Measurements from ENCODE around the gene OR5H1. TPM values are rescaled to one million over a fixed set of nuclear protein-coding genes. Genes with fewer than 3 reads are reported as not detected.

OR5H1 gene
- polyA plus RNA-seq, 2 of the 4 experiments (the other 2 are of a cell fraction): not detected

Other genes starting within 250 kb of the OR5H1 start
- gene RIOX2, start 158.3 kb upstream of the OR5H1 start, polyA plus RNA-seq (2011; rRNA removed): 42.4 and 49.6 TPM in 2 replicates
- gene RIOX2, start 158.3 kb upstream of the OR5H1 start, polyA plus RNA-seq (2017; fragmentation: RNase III; extraction: RNeasy Plus Mini Kit Qiagen cat#74134 plus additional on column Dnase treatment): 34.1 to 40.1 TPM (median 35.0 TPM) in 3 replicates
- 0.03 TPM in 1 of 2 replicates, not detected in the other for gene GABRR3, start 95.4 kb upstream of the OR5H1 start, polyA plus RNA-seq (2011; rRNA removed)
- not detected in 3 replicates for gene GABRR3, start 95.4 kb upstream of the OR5H1 start, polyA plus RNA-seq (2017; fragmentation: RNase III; extraction: RNeasy Plus Mini Kit Qiagen cat#74134 plus additional on column Dnase treatment)
- not detected in 2 replicates for gene OR5AC2, start 43.5 kb upstream of the OR5H1 start, polyA plus RNA-seq (2011; rRNA removed)
- gene OR5AC2, start 43.5 kb upstream of the OR5H1 start, polyA plus RNA-seq (2017; fragmentation: RNase III; extraction: RNeasy Plus Mini Kit Qiagen cat#74134 plus additional on column Dnase treatment): not detected in 3 replicates
- gene OR5H14, start 16.8 kb downstream of the OR5H1 start, polyA plus RNA-seq (2011; rRNA removed): not detected in 2 replicates
- not detected in 3 replicates for gene OR5H14, start 16.8 kb downstream of the OR5H1 start, polyA plus RNA-seq (2017; fragmentation: RNase III; extraction: RNeasy Plus Mini Kit Qiagen cat#74134 plus additional on column Dnase treatment)
- gene OR5H15, start 36.0 kb downstream of the OR5H1 start, polyA plus RNA-seq (2011; rRNA removed): not detected in 2 replicates
- not detected in 3 replicates for gene OR5H15, start 36.0 kb downstream of the OR5H1 start, polyA plus RNA-seq (2017; fragmentation: RNase III; extraction: RNeasy Plus Mini Kit Qiagen cat#74134 plus additional on column Dnase treatment)
- gene OR5H6, start 133.5 kb downstream of the OR5H1 start, polyA plus RNA-seq (2011; rRNA removed): not detected in 2 replicates
- gene OR5H6, start 133.5 kb downstream of the OR5H1 start, polyA plus RNA-seq (2017; fragmentation: RNase III; extraction: RNeasy Plus Mini Kit Qiagen cat#74134 plus additional on column Dnase treatment): not detected in 3 replicates
- not detected in 2 replicates for gene OR5H2, start 151.8 kb downstream of the OR5H1 start, polyA plus RNA-seq (2011; rRNA removed)
- not detected in 3 replicates for gene OR5H2, start 151.8 kb downstream of the OR5H1 start, polyA plus RNA-seq (2017; fragmentation: RNase III; extraction: RNeasy Plus Mini Kit Qiagen cat#74134 plus additional on column Dnase treatment)
- gene OR5K4, start 223.1 kb downstream of the OR5H1 start, polyA plus RNA-seq (2011; rRNA removed): not detected in 2 replicates
- gene OR5K4, start 223.1 kb downstream of the OR5H1 start, polyA plus RNA-seq (2017; fragmentation: RNase III; extraction: RNeasy Plus Mini Kit Qiagen cat#74134 plus additional on column Dnase treatment): not detected in 3 replicates

Measured in A549 (cell line).